Natural killer cell (primary cell): Measurements from ENCODE around the gene ZNF354B. TPM values are rescaled to one million over a fixed set of nuclear protein-coding genes. Genes with fewer than 3 reads are reported as not detected.
"Not testable (repeated sequence)": the region's sequence is repeated elsewhere in the genome, so short reads cannot be mapped to it uniquely, and the experiment has no call there.

Experiments used
- ATAC-seq, 3 donors: fragments of 150-1000 bp in 2 of 3; fragments of 200-7000 bp in 1 of 3; cut with Tn5 transposase; 1 replicate in 1 of 3; 2 replicates in 2 of 3; pipeline ENCODE4 v1.10.0; 2021; ENCODE audit warnings: mild to moderate bottlenecking in 2 of 3, moderate library complexity in 2 of 3
- DNase-seq, 2 donors: peaks; one replicate each; pipeline versions ENCODE4 v3.0.0 to v3.0.0-alpha.2; 2013 to 2021; ENCODE audit warnings: mixed read lengths in 1 of 2
- H3K27ac ChIP-seq: one replicate; pipeline ENCODE4 v1.5.1; 2013; ENCODE audit warnings: mild to moderate bottlenecking, low read length
- H3K27me3 ChIP-seq: one replicate; pipeline ENCODE4 v1.6.1; 2013; ENCODE audit warnings: low read length; ENCODE audit not compliant: control insufficient read depth, insufficient read depth
- H3K36me3 ChIP-seq: one replicate; pipeline ENCODE4 v1.6.1; 2013; ENCODE audit warnings: low read length; ENCODE audit not compliant: control insufficient read depth, insufficient read depth
- H3K4me1 ChIP-seq: one replicate; pipeline ENCODE4 v1.6.1; 2013; ENCODE audit warnings: low read length; ENCODE audit not compliant: control insufficient read depth, insufficient read depth
- H3K4me3 ChIP-seq: one replicate; pipeline ENCODE4 v1.5.1; 2013; ENCODE audit warnings: low read length
- H3K9me3 ChIP-seq: one replicate; pipeline ENCODE4 v1.6.1; 2013; ENCODE audit warnings: low read length; ENCODE audit not compliant: control insufficient read depth, insufficient read depth
- H3K27ac Mint-ChIP-seq, 2 donors: one replicate each; pipeline ENCODE4 v1.8.0; 2022; ENCODE audit warnings: mild to moderate bottlenecking in 2 of 2, mixed read lengths in 2 of 2, moderate library complexity in 1 of 2
- H3K27me3 Mint-ChIP-seq, 2 donors: one replicate each; pipeline ENCODE4 v1.8.0; 2022; ENCODE audit warnings: low read depth in 2 of 2, mixed read lengths in 2 of 2
- H3K36me3 Mint-ChIP-seq: one replicate; pipeline ENCODE4 v1.8.0; 2022; ENCODE audit warnings: mixed read lengths
- H3K4me1 Mint-ChIP-seq, 2 donors: one replicate each; pipeline ENCODE4 v1.8.0; 2022; ENCODE audit warnings: mixed read lengths in 2 of 2
- H3K4me3 Mint-ChIP-seq: one replicate; pipeline ENCODE4 v1.8.0; 2022; ENCODE audit warnings: mild to moderate bottlenecking, moderate library complexity, mixed read lengths
- H3K9me3 Mint-ChIP-seq, 2 donors: one replicate each; pipeline ENCODE4 v1.8.0; 2022; ENCODE audit warnings: mixed read lengths in 2 of 2
- CTCF ChIP-seq: fragments of 200-600 bp; IDR thresholded peaks from one replicate; pipeline ENCODE4 v1.8.0; 2022; ENCODE audit warnings: antibody characterized with exemption
- WGBS: methylation state at CpG from one replicate; pipeline ENCODE4 v1.1.7; 2013; ENCODE audit warnings: missing lambda C conversion rate; ENCODE audit not compliant: insufficient coverage; 5-methylcytosine and 5-hydroxymethylcytosine counted together
- intact Hi-C: fragments of 100-400 bp; cut with micrococcal nuclease; formaldehyde crosslinking; loops from one replicate; pipeline ENCODE4 v1.14.2; 2022
- total RNA-seq, 4 donors: library from RNA; stranded (reverse); fragments of 120-200 nt in 1 of 4; gene quantifications; one replicate each; pipeline versions ENCODE4 v1.2.3 to v1.2.4, GENCODE V29; 2013 to 2022

Gene ZNF354B
- total RNA-seq, 3 donors from 2014 or later (not counting 1 experiment from before 2014, with no cell fraction given): 10.0 to 16.0 (median 13.6) TPM

- no peaks in the 10 kb centered on the region for H3K36me3 Mint-ChIP-seq
- H3K4me3 Mint-ChIP-seq: no peak overlapping the region
- DNase-seq (no peak), ATAC-seq (no peak)
- Histone ChIP-seq H3K27me3 (no peaks in the 10 kb centered on the region), H3K4me3 (no peak overlapping the region), H3K4me1 (no peaks in the 10 kb centered on the region), H3K36me3 (no peaks in the 10 kb centered on the region), H3K9me3 (no peaks in the 10 kb centered on the region), H3K27ac (no peak overlapping the region)
- 82% methylated on average over 3 of the region's 5 CpGs for WGBS
- TF ChIP-seq CTCF: no peak
- H3K27ac Mint-ChIP-seq: no peak overlapping the region
- H3K9me3 Mint-ChIP-seq: no peaks in the 10 kb centered on the region
- intact Hi-C loops: no loop called here
- H3K4me1 Mint-ChIP-seq: peaks cover 3 to 6% of the 10 kb centered on the region in 2 donors
- H3K27me3 Mint-ChIP-seq: peaks cover 12 to 14% of the 10 kb centered on the region in 2 donors
These were observed 5.5 kb upstream of the ZNF354B start for GRCh38 chr5:178854284-178854683.

GRCh38 chr5:178860615-178861014, 862 bp downstream of the ZNF354B start:
- no CpG with 5 or more reads among the region's 31 CpGs for WGBS
- peaks cover 32% of the 10 kb centered on the region in 2 donors for H3K4me1 Mint-ChIP-seq
- H3K9me3 Mint-ChIP-seq, H3K27me3 Mint-ChIP-seq, intact Hi-C loops, ATAC-seq, H3K36me3 Mint-ChIP-seq, DNase-seq, H3K36me3 ChIP-seq, H3K27me3 ChIP-seq, H3K27ac ChIP-seq, H3K9me3 ChIP-seq, H3K4me1 ChIP-seq: not testable (repeated sequence)
- peak overlapping the region in 1 of 2 donors; percentile 90 for H3K27ac Mint-ChIP-seq
- peak overlapping the region; percentile 60 for H3K4me3 Mint-ChIP-seq
- H3K4me3 ChIP-seq: peak overlapping the region; percentile 52

- ATAC-seq (no peak), DNase-seq (no peak)
- Histone ChIP-seq H3K27ac (no peak overlapping the region), H3K9me3 (no peaks in the 10 kb centered on the region), H3K4me3 (no peak overlapping the region), H3K4me1 (peaks cover 3% of the 10 kb centered on the region), H3K27me3 (no peaks in the 10 kb centered on the region), H3K36me3 (peaks cover 18% of the 10 kb centered on the region)
- H3K9me3 Mint-ChIP-seq: no peaks in the 10 kb centered on the region
- TF ChIP-seq CTCF: no peak
- WGBS: 97% methylated on average over 8 of the region's 8 CpGs
- intact Hi-C loops: no loop called here
- H3K4me3 Mint-ChIP-seq: peak overlapping the region; percentile 77
- H3K27me3 Mint-ChIP-seq: no peaks in the 10 kb centered on the region
- H3K4me1 Mint-ChIP-seq: peaks cover 32% of the 10 kb centered on the region in 2 donors
- peaks cover 4% of the 10 kb centered on the region for H3K36me3 Mint-ChIP-seq
- H3K27ac Mint-ChIP-seq: peak overlapping the region; percentile 4 to 72
These were observed 1.9 kb downstream of the ZNF354B start for GRCh38 chr5:178861627-178862026.

- Histone ChIP-seq H3K36me3 (peaks cover 36% of the 10 kb centered on the region), H3K4me3 (no peak overlapping the region), H3K9me3 (no peaks in the 10 kb centered on the region), H3K27ac (no peak overlapping the region), H3K27me3 (no peaks in the 10 kb centered on the region), H3K4me1 (no peaks in the 10 kb centered on the region)
- no peak overlapping the region for H3K4me3 Mint-ChIP-seq
- intact Hi-C loops: no loop called here
- DNase-seq (no peak), ATAC-seq (no peak)
- peaks cover 15 to 25% of the 10 kb centered on the region in 2 donors for H3K4me1 Mint-ChIP-seq
- H3K27ac Mint-ChIP-seq: no peak overlapping the region
- 90% methylated on average over 3 of the region's 4 CpGs for WGBS
- peaks cover 26% of the 10 kb centered on the region for H3K36me3 Mint-ChIP-seq
- H3K27me3 Mint-ChIP-seq: no peaks in the 10 kb centered on the region
- H3K9me3 Mint-ChIP-seq: no peaks in the 10 kb centered on the region
- no peak for TF ChIP-seq CTCF
These were observed 7.2 kb downstream of the ZNF354B start for GRCh38 chr5:178866946-178867345.
